Measurements from ENCODE around the gene CISD1. TPM values are rescaled to one million over a fixed set of nuclear protein-coding genes. Genes with fewer than 3 reads are reported as not detected.
A peak's percentile ranks its signal among the peaks of the same experiment; 100 is the strongest.
"Not testable (repeated sequence)": the region's sequence is repeated elsewhere in the genome, so short reads cannot be mapped to it uniquely, and the experiment has no call there.

CISD1 gene
- 25.2 TPM for polyA plus RNA-seq (ENCODE audit: insufficient read length)

DNA sequence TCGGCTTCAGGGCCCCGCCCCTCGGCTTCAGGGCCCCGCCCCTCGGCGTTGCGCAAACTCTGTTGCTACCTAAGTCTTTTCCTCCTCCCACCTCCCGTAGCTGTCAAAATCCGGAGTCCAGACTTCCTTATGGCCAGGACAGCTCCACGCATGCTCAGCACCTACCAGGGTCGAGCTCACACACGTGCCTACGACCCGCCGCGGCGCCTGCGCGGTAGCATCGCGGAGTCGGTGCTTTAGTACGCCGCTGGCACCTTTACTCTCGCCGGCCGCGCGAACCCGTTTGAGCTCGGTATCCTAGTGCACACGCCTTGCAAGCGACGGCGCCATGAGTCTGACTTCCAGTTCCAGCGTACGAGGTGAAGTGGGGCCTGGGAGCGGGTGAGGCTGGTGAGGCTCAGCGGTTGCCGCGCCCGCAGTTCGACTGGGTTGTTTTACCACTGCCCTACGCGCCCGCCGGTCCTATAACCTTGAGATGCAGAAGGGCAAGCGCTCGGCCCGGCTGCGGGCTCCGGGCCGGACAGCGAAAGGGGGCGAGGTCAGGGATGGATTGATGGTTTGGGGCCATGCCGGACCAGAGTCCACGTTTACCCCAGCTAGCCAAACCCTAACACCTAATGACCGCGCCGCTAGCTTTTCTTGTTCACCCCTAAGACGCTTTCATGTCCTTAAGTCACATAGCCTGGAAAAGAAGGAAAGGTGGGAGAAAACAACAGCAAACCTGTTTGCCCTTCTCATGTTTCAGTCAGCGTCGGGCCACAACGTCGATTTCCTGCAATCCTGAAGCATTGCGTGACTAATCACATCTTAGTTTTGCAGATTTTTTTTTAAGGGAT, at the start of gene CISD1:
TSS of gene CISD1 (plus strand) at position 217 of the 836 bp plus-strand sequence. CDS start at position 329, 112 bp downstream.
- peak; percentile 98 for DNase-seq (ENCODE audit: low read depth)

DNA sequence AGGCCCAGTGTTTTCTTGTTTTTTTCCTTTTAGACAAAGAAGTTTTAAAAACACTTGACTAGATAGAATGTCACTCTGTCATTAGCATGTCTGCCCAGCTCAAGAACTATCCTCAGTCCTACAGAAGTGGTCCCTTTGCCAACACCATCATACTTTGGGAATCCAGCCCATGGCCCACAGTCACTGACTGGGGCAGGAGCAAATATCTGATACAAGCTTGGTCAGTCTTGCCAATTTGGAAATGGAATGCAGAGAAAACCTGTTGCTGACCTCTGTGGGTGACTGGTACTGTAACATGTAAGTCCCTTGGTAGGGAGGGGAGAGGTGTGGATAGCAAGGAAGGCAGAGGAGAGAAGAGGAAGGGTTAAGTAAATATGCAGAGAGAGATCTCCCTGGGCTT, 49.1 kb upstream of the CISD1 start:
- no peak for DNase-seq (ENCODE audit: low read depth)

DNA sequence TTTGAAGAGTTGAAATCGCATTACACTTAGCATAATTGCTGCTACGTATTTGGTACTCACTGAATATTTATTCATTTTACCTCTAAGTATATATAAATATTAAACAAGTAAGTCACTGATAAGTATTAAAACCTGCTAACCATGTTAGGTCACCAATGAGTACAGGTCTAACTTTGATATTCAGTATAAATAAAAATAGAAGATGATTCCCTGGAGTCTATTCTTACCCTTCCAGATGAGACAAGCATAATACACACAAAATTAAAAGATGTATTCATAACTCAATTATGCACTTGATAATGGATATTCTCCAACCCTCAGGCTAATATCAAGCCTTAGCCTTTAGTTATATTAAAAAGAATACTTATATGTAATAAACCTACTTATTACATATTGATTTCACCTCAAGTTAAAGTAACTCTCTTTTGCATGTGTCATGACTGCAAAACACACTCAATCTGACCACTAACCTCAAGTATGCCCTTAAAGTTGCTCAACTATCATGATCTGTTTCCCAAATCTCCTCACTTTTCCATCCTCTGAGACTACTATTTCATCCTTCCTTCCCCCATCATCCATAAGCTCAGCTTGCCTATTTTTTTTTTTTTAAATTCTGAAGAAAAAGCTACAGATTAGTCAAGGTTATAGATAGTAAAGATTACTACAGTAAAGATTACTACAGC, 48.1 kb upstream of the CISD1 start:
- no peak for DNase-seq (ENCODE audit: low read depth)

DNA sequence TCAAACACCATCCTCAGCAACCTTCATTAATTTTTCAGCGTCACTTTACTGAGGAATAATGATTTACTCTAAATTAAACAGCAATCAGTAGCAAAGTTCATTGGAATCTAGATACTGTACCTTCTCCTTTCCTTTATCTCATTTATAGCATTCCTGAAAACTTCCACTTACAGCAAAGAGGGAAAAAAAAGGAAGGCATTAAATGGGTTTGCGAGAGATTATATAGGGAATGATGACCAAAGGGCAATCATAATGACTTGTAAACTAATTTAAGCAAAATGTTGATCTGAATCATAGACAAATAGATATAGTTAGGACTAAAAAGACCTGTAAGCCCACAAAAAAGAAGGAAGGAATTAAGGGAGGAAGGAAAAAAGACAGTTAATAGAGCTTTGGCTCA, 43.3 kb upstream of the CISD1 start:
- DNase-seq (ENCODE audit: low read depth) = no peak

DNA sequence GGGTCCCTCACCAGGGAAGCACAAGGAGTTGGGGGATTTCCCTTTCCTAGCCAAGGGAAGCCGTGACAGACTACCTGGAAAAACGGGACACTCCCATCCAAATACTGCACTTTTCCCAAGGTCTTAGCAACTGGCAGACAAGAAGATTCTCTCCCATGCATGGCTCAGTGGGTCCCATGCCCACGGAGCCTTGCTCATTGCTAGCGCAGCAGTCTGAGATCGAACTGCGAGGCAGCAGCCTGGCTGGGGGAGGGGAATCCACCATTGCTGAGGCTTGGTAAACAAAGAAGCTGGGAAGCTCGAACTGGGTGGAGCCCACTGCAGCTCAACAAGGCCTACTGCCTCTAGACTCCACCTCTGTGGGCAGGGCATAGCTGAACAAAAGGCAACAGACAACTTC, 39.1 kb upstream of the CISD1 start:
- DNase-seq (ENCODE audit: low read depth) = not testable (repeated sequence)

DNA sequence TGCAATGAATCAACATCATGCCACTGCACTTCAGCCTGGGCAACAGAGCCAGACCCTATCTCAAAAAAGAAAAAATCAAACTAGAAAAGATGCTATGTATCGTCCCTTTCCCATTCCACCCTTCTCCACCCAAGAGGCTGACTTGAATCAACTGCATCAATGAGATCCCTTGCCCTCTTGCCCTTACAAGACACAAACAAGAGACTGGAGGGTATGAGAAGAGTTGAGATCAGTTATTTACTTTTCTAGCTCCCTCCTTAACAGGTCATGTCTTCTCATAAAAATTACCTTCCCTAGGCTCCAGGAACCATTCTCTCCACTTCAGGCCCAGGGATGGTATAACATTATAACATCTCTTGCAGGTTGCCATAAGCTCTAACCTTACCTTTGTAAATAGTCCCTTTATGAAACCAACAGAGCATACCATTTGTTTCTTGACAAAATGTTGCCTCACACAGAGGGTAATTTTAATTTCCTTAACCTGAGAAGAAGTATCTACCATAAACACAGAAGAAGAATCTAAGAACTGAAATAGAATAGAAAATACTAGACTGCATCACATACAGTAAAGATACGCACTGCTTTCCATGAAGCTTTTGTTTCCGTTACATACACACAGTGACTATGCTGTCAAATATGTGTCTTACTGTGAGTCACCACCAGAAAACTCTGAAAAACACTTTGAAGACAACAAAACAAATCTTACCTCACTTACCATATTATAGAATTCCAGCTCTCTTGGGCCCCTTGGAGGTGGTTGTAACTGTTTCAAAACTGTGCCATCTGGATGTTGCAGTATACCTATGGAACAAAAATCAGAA, 31.7 kb upstream of the CISD1 start:
- DNase-seq (ENCODE audit: low read depth) = no peak

DNA sequence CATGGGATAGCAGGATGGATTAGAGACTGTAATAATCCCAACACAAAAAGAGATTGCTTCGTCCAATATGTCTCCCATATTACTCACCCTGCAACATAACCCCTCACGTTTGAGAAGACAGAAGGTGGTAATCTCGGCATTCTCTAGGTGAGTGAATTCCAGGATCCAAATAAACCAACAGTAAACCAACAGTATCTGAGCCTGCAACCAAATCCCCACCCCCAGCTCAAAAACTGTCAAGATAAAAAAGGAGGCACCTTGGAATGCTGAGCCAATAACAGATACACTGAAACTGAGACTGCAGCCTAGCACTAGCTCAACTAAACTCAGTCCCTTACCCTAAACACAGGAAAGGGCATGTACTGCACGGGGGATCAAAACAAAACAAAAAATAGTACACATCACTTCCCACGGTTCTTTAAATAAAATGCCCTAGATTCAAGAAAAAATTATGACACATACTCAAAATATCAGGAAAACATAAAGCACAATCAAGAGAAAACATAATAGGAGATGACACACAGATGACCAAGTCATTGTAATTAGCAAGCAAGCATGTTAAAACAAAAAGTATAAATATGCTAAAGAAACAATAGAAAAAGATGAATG, 29.3 kb upstream of the CISD1 start:
- DNase-seq (ENCODE audit: low read depth) = no peak

DNA sequence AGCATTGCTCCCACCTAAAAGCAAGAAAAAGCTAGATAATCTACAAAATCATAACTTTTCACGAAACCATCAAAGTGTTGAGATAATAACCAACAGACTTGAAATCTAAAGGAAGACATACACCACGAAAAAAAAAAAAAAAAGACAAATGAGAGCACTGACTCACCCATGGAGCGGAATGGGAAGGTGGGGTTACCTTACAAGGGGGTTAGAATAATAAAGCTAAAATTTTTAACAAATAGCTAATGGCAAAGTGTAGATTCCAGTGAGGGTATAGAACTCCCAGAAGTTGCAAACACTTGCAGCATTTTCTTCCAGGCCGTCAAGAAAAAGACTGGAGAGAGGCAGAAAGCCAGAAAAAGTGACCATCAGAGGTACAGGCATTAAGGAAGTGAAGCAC, 28.4 kb upstream of the CISD1 start:
- no peak for DNase-seq (ENCODE audit: low read depth)

DNA sequence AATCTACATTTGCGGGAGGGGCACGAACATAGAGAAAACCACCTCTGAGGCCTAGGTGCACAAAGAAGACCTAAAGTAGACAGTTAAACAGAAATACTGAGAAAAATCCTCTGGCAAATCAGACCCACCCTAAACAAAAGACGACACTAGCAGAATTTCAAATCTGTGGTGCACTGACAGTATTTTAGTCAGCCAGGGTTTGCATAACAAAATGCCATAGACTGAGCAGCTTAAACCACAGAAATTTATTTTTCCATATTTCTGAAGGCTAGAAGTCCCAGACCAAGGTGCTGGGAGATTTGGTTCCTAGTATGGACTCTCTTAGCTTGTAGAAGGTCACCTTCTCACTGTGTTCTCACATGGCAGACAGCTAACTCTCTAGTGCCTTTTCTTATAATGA, 27.6 kb upstream of the CISD1 start:
- no peak for DNase-seq (ENCODE audit: low read depth)

DNA sequence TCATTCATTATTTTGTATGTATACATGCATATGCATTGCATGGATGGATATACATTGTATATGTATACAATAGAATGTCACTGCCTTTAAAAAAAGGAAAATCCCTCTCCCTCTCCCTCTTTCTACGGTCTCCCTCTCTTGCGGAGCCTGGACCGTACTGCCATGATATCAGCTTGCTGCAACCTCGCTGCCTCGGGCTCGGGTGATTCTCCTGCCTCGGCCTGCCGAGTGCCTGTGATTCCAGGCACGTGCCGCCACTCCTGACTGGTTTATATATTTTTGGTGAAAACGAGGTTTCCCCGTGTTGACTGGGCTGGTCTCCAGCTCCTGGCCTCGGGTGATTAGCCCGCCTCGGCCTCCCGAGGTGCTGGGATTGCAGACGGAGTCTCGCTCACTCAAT, 25.7 kb upstream of the CISD1 start:
- DNase-seq (ENCODE audit: low read depth) = no peak

DNA sequence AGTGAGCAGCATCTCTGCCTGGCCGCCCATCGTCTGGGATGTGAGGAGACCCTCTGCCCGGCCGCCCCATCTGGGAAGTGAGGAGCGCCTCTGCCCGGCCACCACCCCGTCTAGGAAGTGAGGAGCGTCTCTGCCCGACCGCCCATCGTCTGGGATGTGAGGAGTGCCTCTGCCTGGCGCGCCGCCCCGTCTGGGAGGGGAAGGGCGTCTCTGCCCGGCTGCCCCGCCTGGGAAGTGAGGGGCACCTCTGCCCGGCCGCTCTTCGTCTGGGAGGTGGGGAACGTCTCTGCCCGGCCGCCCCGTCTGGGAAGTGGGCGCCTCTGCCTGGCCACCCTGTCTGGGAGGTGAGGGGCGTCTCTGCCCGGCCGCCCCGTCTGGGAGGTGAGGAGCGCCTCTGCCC, 25.2 kb upstream of the CISD1 start:
- not testable (repeated sequence) for DNase-seq (ENCODE audit: low read depth)

DNA sequence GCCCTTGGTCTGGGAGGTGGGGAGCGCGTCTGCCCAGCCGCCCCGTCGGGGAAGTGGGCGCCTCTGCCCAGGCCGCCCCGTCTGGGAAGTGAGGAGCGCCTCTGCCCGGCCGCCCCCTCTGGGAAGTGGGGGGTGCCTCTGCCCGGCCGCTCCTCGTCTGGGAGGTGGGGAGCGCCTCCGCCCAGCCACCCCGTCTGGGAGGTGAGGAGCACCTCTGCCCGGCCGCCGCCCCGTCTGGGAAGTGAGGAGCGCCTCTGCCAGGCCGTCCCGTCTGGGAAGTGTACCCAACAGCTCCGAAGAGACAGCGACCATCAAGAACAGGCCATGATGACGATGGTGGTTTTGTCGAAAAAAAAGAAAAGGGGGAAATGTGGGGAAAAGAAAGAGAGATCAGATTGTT, 24.7 kb upstream of the CISD1 start:
- not testable (repeated sequence) for DNase-seq (ENCODE audit: low read depth)

DNA sequence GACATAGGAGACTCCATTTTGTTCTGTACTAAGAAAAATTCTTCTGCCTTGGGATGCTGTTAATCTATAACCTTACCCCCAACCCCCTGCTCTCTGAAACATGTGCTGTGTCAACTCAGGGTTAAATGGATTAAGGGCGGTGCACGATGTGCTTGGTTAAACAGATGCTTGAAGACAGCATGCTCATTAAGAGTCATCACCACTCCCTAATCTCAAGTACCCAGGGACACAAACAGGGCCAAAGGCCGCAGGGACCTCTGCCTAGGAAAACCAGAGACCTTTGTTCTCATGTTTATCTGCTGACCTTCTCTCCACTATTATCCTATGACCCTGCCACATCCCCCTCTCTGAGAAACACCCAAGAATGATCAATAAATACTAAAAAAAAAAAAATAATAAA, 24.3 kb upstream of the CISD1 start:
- DNase-seq (ENCODE audit: low read depth) = not testable (repeated sequence)

DNA sequence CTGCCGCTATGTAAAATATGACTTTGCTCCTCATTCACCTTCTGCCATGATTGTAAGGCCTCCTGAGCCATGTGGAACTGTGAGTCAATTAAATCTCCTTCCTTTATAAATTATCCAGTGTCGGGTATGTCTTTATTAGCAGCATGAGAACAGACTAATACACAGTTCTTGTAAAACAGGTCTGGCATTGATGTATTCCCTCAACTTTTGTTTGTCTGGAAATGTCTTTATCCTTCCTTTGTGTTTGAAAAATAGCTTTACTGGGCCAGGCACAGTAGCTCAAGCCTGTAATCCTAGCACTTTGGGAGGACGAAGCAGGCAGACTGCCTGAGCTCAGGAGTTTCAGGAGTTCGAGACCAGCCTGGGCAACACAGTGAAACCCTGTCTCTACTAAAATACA, 15.8 kb upstream of the CISD1 start:
- no peak for DNase-seq (ENCODE audit: low read depth)

DNA sequence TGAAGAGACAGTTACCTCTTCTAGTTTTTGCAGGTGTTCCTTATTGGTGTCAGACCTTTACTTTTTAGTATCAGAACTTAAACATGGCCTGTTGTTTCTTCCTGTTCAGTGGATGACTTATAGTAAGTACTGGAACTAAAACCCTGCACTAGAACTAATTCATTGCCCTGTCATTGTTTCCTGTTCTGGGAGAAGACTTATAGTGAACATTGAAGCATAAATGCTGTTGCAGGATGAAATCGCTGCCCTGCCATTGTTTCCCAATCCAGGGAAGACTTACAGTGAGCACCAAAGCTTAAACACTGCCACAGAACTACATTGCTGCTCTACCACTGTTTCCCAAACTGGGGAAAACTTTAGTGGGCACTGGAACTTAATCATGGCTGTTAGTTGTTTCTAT, 14.3 kb upstream of the CISD1 start:
- DNase-seq (ENCODE audit: low read depth) = no peak

DNA sequence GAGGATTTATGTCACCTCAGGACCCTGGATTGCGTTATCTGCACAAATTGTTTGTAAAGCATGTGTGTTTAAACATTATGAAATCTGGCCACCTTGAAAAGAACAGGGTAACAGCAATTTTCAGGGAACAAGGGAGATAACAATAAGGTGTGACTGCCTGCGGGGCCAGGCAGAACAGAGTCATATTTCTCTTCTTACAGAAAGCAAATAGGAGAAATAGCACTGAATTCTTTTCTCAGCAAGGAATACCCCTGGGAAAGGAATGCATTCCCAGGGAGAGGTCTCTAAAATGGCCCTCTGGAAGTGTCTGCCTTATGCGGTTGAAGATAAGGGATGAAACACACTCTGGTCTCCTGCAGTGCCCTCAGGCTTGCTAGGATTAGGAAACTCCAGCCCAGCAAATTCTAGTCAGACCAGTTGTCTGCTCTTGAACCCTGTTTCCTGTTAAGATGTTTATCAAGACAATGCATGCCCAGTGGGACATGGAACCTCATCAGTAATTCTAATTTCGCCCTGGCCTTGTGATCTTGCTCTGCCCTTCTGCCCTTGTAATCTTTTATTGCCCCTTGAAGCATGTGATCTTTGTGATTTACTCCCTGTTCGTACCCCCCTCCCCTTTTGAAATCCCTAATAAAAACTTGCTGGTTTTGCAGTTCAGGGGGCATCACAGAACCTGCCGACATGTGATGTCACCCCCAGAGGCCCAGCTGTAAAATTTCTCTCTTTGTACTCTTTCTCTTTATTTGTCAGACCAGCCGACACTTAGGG, 12.8 kb upstream of the CISD1 start:
- not testable (repeated sequence) for DNase-seq (ENCODE audit: low read depth)

DNA sequence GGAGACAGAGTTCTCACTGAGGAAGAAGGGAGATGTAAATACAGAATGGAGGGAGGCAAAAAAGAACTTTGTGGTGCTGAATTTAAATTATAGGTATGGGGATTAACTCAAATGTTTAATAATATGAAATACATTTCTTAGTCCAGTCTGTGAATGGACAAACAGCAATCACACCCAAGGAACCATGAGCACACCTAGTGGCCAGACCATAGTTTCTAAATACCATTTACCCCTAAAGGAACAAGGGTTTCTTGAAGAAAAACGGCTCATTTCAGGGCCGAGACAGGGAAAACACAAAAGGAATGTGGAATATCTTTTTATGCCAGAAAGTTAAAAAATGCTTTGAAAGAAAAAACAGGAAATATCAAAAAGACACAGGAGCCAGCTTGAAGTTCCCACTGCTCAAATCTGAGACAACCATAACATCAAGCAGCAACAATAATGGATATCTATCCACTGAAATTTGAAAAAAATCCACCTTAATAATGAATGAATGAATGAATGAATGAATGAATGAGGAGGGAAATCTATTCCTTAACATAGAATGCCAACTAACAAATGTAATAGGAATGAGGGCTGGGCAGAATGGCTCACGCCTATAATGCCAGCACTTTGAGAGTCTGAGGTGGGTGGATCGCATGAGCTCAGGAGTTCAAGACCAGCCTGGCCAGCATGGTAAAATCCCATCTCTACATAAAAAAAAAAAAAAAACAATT, 9.8 kb upstream of the CISD1 start:
- no peak for DNase-seq (ENCODE audit: low read depth)

DNA sequence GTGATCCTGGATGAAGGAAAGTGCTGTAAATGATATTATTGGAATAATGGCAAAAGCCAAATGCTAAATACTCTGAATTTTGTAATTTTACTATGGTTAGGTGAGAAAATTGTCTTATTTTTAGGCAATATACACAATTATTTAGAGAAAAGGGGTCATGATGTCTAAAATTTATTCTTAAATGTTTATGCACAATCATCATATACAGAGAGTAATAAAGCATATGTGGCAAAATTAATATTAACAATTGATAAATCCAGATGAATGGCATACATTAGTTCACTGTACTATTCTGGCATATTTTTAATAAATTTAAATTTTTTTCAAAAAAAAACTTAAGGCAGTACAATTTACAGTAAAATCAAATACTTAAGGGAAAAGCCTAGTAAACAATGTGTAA, 8.6 kb upstream of the CISD1 start:
- DNase-seq (ENCODE audit: low read depth) = no peak

DNA sequence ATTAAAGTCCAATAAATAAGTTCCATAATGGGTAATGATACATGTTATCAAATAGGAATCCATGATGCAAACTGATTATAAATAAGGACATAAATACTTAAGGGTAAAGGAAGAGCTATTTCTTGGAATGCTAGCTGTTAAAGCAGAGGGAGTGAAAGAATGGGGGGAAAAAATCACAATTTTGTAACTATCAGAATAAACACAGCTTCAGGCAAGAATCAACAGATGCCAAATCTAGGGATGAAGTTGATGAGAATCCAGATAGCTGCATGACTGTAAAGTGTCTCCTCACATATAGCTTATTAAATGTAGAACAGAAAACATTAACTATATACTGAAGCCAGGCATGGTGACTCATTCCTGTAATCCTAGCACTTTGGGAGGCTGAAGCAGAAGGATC, 6.2 kb upstream of the CISD1 start:
- no peak for DNase-seq (ENCODE audit: low read depth)

DNA sequence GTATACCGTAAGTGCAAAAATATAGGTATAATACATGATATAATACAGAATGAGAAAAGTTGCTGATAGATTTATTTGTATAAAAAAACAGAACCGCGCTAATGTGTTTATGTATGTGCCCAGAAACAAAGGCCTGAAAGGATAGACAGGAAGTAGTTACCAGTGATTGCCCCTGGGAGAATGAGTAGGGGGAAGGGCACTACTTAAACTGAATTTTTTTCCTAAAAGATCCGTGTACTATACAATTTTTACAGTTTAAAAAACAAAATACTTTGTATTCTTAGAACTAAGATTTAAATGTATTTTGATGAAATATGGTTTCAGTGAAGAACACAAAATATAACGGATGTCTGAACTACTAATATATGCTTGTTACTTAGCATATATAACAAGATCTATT, 4.2 kb upstream of the CISD1 start:
- no peak for DNase-seq (ENCODE audit: low read depth)

DNA sequence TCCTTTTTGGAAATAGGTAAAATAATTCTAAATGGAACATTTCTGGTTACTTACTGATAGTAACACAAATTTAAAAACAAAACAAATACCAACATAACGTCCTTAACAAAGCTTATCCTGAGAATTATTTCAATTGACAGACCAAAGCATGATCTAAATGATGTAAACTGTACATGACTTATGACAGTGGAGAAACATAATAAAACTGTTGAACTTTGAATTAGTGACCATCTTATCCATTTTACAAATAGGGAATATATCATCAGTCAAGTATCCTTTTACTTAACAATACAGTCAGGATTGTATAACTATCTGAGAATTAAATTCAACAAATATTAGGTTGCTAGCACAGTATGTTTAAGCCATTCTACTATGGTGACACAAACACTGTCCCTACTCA, 3.7 kb upstream of the CISD1 start:
- no peak for DNase-seq (ENCODE audit: low read depth)

All from forelimb muscle (tissue), 1 donor.